Stromal cell of bone marrow (primary cell): Measurements from ENCODE around the gene MACROH2A2.
"Not testable (repeated sequence)": the region's sequence is repeated elsewhere in the genome, so short reads cannot be mapped to it uniquely, and the experiment has no call there.

Experiments
- DNase-seq: peaks from one replicate; pipeline ENCODE4 v3.0.0-alpha.2; 2012; ENCODE audit warnings: low read depth

MACROH2A2 gene

DNA sequence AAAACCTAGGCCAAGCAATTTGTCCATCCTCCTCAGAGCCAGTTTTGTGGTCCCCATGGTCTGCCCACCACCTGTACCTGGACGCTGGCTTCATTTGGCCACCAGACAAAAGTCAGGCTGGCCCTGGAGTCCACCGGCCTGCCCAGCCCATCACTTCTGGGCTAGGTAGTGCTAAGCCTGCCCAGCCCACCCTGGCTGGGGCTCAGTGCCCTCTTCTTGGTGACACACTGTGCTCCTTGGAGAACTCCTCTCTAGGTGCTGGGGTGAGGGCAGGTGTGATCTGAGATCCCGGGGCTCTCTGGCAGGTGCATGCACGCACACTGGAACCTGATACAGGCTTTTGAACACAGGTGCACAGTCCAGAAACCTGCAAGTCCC, 78.9 kb downstream of the MACROH2A2 start:
- DNase-seq: no peak

DNA sequence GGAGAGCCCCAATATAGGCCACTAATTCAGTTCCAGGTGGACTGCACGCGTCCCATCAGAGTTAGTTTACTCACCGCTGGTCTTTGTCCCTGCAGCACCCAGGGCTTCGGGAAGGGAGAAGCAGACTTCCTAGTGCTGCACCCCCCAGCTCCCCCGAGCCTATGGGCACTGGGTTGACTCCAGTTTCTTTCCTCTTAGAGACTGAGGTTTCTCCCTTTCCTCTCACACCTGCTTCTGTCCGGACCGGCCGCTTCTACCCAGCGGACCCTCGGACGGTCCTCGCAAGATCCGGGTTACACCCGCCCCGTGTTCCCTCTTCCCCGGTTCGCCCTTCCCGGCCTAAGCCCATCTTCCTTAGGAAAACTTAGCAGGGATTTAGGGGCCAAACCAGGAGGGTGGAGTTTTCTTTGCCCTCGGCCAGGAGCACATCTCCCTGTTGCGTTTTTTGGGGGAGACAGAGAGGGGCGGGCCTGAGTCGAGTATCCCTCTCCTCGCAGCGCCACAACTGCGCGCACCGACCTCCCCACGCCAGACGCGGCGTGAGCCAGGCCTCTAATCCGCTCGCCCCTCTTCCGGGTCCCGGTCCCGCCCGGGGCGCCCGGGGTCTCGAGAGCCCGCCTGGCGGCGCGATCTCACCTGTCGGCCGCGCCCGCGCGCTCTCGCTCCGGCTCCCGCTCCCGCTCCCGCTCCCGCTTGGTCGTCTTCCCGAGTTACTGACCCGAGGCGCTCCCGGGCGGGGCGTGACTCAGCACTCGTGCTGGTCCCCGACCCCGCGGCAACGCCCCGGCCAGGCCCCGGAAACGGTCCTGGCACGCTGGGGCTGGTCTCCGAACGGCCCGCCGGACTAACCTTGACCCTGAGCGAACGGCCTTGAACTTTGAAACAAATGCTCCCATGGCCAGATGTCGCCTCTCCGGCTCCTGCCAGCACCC, 79.7 kb downstream of the MACROH2A2 start, which contains the start of gene AIFM2:
Gene AIFM2 (minus strand): TSS at position 728 of the 932 bp plus-strand sequence. CDS start 8,741 bp downstream, outside the sequence.
- DNase-seq: peak; percentile 50

DNA sequence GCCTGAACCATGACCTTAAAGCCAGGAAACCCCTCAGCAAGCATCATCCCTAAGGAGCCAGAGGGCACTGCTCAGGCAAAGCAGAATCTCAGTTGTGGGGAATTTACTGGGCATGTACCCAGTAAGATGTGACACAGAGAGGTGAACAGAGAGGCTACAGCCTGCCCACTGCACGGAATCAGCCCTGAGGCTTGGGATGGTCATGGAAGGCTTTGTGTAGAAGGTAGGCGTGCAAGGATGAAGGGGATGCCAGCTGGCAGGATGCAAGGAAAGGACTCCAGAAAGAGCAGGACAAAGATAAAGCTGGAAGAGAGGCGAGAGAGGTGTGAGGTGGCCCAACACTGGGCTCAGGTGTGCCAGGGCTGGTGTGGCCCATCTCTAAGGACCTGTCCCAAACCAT, 82.4 kb downstream of the MACROH2A2 start:
- no peak for DNase-seq

DNA sequence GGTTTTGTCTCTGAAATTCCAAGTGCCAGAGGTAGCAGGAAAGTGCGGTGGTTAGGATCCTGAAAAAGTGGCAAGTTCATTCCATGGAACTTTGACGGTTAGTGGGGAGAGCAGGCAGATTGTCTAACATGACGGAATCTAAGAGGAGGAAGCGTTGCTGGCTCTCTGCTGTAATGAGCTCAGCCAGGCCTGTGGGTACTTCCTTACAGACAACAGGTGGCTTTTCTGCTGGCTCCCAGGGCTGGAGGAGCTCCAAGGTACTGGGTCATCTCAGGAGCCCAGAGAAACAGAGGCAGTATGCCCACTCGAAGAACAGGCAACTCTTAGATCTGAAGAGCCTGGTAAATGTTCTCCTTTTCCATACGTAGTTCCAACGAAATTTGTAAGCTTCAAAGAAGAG, 83.0 kb downstream of the MACROH2A2 start:
- no peak for DNase-seq

DNA sequence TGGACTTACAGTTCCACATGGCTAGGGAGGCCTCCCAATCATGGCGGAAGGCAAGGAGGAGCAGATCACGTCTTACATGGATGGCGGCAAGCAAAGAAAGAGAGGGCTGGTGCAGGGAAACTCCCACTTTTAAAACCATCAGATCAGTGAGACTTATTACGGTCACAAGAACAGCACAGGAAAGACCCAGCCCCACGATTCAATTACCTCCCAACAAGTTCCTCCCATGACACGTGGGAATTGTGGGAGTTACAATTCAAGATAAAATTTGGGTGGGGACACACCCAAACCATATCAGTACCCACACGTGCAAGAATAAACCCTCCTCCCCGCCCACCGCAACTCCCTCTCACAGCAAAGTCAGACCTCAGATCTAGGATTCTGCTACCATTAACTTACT, 84.5 kb downstream of the MACROH2A2 start:
- no peak for DNase-seq

DNA sequence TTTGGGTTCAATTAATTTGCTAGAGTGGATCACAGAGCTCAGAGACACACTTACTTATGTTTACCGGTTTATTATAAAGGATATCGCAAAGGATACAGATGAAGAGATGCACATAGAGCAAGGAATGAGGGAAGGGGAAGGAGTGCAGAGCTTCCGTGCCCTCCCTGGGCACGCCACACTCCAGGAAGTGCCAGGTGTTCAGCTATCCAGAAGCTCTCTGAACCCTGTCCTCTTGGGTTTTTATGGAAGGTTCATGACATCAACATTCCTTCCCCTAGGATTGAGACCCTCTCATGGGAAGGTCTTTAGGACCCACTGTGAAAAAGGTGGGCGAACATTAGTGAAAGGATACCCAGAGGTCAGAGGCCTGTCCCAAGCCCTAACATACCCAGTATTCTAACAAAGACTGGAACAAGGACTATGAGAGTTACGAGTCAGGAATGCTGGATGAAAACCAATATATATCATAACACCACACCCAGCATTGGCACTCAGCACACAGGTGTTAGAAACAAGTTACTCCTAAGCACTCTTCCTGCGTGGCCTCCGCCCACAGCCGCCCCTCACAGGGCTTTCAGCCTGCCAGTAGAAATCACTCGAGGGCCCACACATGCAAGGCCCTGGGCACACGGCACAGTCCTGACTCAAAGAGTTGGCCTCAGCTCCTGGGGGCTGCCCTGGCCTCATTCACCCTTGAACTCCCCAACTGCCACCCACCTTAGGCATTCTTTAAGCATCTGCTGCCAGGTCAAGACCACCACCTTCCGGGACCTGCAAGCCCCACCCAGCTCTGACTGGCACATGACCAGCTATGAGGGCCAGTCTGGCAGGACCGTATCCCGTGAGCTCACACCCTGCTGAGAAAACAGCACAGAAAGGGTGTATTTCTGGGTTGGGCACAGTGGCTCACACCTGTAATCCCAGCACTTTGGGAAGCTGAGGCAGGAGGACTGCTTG, 85.6 kb downstream of the MACROH2A2 start:
- no peak for DNase-seq

DNA sequence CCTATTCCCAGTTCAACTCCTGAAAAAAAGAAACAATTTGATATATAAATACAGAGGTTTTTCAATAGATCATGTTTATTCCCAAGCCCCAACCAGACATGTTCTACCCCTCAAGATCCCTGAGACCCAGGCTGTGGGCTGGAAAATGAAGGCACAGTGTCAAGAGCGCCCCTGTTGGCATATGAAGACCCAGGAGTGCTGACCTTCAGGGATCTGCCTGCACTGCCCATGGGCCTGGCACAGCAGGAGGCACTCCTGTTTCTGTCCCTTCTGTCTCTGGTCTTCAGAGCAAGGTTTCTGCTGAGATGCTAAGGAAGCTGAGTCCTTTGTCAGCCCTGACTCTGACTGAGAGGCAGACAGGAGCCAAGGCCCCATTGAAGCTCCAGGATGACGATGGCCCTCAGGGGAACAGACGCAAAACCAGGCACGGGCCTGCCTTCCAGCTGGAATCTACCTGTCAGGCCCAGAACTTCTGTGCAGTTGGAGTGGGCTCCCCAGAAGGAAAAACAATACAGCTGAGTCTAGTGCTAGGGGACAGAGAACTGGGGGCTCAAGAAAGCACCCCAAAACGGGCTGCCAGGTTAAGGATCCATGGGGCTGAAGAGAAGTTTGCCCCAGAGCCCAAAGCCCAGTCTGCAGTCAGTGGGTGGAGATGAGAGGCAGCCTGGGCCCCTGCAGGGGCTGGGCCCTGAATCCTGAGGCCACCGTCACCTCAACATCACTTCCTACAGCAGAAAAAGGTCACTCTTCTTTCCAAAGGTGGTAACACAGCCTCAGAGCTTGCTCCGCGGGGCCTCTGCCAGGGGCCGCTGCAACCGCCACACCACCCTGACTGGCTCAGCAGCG, 86.7 kb downstream of the MACROH2A2 start:
- no peak for DNase-seq

DNA sequence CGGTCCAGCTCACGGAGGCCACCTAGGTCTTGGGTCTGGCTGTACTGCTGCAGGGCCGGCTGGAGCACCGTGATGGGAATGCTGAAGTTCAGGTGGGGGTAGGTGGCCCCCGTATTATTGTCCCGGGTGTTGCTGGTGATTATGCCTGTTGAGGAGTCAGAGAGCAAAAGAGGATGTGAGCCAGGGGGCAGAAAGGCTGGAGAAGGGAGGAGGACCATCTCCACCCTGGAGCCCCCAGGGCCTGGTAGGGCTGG, 87.3 kb downstream of the MACROH2A2 start:
- no peak for DNase-seq

DNA sequence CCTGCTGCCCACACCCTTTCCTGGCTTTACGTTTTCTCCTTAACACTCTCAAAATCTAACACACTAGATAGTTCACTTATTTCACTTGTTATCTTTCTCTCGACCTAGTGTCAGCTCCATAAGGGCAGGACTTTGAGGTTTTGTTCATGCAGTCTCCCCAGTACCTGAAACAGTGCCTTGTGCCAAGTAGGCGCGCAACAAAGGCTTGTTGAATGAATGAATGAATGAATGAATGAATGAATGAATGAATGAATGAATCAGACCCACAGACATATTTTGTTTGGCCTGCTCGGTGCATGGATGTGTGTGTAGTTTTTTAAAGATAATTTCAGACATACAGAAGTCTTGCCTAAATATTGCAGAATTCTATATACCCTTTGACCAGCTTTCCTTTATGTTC, 87.7 kb downstream of the MACROH2A2 start:
- DNase-seq: no peak

DNA sequence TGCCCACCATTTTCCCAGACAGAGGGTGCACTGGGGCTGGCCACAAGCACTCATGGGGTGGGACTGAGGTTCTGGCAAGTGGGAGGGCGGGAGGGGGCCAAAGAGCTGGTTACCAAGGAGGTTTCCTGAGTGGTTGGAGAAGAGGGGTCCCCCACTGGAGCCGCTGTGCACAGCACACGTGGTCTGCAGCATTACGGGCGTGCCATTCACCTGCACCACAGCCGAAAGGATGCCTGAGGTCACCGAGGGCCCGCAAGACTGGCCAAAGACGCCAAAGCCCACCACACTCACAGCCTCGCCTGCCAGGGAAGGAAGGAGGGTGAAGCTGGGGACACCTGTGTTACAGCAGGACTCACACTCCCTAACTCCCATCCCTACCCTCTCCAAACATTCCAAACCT, 89.9 kb downstream of the MACROH2A2 start:
- no peak for DNase-seq

DNA sequence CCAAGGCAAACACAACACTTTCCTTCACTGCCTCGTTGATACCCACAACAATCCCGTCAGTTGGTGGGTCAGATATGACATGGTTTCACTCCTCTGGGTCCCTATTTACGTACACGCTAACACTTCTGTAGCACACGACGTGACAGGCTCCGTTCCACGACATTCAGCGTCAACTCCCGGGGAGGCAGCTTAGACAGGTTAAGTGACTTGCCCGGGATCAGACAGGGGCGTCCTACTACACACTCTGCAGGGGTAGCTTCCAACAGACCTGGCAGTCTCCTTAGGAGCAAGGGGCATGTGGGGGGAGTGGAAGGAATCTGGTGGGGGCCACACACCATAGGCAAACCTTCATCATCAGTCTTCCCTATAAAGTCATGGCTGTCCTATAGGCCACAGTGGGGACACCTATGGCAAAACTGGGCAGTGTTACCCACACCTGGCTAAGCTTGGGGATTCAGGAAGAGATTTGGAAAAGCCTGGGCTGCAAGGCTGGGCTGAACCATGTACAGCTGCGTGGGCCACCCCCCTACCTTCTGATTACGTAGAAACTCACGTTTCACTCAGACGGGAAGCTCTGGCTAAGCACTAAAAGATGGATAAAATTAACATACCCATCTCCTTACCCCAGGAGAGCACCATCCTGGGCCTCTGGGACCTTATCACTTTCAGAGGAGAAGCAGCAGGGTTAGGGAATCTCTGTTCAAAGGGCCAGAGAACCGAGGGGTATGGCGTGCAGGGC, 91.9 kb downstream of the MACROH2A2 start:
- DNase-seq: no peak

DNA sequence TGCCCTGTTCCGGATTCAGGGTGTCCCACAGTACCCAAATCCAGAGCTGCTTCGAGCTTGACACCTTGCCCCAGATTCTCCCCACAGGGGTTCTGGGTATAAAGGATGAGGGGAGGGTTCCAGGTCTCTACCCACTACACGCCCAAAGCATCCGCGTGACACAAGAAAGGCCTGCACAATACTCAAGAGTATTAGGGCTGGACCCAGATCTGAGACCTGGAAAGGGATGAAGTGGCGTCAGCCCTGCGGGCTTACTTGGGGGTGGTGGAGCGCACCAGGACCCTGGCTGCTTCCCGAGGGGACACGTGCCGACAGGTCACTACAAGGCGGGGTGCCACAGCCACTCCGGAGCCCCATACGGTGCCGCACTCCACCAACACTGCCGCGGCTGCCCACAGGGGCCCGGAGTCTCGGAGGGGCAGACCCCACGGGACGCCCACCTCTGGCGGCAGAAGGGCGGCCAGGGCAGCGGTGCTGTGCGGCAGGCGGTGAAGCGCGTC, 92.6 kb downstream of the MACROH2A2 start:
- DNase-seq: no peak

DNA sequence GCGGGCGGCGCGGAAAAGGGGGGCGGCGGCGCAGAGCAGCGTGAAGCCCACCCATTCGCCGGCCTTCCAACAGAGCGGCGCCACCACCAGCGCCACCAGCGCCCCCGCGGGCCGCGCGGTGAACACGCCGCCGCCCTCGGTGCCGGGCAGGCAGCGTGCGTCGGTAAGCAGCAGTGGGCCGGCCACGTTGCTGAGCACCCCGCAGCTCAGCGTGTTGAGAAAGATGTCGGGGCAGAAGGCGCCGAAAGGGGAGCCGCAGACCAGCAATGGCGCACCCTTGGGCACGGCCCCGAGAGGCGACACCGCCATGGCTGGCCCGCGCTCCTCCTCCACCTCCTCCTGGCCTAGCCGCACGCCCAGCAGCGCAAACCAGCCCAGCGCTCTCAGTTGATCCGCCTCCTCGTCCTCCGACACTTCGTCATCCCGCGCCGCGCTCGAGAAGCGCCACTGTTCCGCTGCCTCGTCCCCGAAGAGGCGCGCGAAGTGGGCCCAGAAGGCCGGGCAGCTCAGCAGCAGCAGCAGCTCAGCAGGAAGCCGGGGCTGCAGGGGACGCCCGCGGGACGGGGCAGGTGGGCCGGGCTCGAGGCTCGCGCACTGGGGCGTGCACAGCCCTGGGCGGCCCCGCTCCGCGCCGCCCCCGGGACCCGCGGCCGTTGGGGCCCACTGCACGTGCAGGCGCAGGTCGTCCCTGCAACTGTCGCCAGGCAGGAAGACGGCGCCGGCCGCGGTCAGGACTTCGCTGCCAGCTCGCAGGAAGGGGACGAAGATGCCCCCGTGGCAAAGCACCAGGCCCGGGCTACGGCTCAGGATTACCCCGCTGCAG, 93.2 kb downstream of the MACROH2A2 start:
- no peak for DNase-seq

DNA sequence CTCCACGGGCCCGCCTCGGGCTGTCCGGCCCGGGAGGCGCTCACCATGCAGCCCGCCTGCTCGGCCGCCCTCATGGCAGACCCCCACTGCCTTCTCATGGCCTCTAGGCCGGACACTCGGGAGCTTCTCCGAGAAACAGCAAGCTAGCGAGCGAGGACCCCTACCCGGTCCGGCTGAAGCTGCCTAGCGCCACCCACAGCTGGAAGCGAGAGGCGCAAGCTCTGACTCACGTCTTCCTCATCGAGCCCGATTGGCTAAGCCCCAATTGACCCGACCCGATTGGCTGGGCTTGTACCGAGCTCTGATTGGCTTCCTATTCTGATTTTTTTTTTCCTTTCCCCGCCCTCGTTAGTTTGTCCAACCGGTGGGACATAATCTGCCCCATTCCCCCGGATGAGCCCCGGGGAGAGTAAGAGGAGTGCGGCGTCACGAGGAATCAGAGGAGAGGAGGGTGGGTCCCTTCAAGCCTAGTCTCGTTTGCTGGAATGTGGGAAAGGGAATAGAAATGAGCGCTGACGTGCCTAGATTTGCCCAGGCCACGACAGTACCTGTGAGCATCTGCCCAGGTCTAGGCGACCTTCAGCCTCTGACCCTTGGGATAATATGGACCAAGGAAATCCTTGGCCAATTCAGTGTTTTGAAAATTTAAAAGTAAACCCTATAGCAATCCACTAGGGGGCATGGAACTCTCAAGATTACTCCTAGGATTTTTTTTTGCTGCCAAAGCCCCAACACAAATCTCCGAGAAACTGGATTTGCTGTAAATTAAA, 94.0 kb downstream of the MACROH2A2 start, which contains the start of gene TYSND1:
Gene TYSND1 (minus strand): TSS at position 212 of the 770 bp plus-strand sequence. CDS start 114 bp downstream, at position 98.
- DNase-seq: peak; percentile 97

DNA sequence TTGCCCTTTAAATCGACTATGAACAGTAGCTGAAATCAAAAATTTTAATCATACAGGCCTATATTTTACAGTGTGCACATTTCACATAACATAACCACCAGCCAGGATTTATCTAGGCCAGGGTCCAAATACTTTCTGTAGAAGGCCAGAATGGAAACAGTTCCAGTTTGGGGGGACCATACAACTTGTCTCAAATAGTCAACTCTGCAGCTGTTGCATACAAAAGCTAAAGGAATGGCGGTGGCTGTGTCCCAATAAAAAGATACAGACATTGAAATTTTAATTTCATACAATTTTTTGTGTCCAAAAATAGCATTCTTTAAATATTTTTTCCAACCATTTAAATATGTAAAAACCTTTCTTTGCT, 94.6 kb downstream of the MACROH2A2 start:
- DNase-seq: no peak

DNA sequence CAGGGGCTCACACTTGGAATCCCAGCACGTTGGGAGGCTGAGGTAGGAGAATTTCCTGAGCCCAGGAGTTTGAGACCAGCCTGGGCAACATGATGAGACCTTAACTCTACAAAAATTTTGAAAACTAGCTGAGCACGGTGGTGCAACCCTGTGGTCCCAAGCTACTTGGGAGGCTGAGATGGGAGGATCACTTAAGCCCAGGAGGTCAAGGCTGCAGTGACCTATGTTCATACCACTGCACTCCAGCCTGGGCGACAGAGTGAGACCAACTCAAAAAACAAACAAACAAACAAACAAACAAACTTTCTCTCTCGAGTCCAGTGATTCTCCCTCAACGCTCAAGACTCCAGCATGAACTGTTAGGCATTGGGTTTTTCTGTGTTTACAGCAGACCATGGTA, 95.9 kb downstream of the MACROH2A2 start:
- DNase-seq: no peak

DNA sequence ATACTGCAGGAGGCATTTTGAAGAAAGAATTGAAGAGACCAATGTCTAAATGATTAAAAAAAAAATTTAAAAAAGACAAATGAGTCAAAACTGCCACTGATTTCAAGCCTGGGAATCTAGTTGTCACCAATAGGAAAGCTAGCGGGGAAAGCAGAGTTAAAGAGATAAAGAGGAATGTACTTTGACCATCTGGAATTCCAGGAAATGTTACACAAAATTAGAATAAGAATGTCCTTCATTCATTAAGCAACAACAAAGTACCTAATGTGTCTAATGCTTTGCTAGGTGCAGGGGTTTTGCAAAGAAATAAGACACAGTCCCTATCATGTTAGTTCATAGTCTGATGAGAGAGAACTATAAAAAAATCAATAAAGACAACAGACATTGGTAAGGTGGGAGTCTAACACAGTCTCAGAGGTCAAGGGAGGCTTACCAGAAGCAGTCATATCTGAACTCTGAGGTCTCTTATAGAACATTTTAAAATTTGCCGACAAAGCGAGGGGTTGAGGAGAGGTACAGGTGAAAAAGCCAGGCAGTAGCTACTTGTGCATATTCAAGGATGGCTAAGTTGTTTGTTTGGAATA, 102.7 kb downstream of the MACROH2A2 start:
- no peak for DNase-seq

DNA sequence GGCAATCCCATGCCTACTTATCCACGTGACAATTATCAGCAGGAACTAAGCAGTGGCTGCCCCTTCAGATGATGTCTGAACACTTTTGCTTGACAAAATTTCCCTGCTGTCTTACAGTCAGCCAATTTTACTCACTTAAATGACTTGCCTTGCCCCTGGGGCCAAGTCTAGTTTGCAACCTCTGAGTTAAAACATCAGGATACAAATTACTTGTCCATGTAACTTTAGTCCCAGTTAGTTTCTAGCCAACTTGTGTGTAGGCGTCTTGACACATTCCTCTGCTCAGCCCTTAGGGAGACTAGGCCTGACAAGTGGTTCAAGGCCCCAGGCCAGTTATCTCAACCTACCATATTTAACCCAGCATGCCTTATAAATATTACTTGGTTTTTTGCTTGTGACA, 105.5 kb downstream of the MACROH2A2 start:
- no peak for DNase-seq

DNA sequence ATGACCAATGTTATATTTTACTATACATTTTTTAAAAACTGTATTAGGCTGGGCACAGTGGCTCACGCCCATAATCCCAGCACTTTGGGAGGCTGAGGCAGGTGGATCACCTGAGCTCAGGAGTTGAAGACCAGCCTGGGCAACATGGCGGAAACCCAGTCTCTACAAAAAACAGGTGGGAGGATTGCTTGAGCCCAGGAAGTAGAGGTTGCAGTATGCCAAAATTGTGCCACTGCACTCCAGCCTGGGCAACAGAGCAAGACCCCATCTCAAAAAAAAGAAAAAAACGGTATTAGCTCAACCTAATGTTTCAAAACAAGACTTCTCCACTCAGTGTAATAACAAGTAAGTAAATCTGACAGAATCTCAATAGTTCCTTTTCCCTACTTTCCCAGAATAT, 106.7 kb downstream of the MACROH2A2 start:
- DNase-seq: not testable (repeated sequence)
